NCI-H446 (cell line): ENCODE measurements around the gene C1orf185.
"Not testable (repeated sequence)": the region's sequence is repeated elsewhere in the genome, so short reads cannot be mapped to it uniquely, and the experiment has no call there.

Source experiments
- DNase-seq, 2 experiments: peaks; one replicate each; lab custom pipeline; 2025; lab: John Stamatoyannopoulos, UW

The C1orf185 gene

DNA sequence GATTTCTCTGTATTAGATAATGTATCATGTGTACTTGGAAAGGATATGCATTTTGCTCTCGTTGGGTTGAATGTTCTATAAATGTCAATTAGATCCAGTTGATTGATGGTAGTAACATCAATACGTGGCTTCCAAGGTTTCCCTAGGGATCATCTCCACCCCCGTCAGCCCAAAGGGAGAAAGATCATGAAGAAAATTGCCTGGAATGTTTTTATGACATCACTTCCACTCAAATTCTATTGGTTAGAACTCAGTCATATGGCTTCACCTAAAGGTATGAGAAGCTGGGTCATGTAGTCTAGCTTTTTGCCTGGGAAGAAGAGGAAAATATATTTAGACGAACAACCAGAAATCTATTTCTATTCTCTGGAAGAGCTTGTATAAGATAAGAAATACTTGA, at the start of gene C1orf185:
Gene C1orf185 (plus strand): TSS at position 253 of the 400 bp plus-strand sequence. CDS start 6 bp downstream, at position 259.
- no peak for DNase-seq

DNA sequence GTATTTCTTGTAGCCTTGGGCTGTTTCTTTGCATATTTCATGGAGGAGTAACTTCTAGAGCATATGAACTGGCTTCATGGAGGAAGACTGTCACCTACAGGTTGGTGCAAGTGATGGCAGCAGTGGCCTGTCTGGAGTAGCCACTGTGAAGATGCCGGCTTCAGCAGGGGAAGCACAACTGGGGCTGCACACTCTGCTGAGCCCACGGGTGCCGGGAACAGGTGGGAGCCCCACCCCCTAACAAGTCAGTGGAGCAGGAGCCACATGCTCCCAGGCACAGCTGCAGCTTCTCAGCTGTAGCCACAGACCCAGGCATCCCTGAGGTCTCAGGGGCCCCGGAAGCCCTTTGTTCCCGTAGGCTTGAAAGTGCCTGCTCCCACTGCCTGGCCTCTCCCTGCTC, 43.2 kb upstream of the C1orf185 start:
- DNase-seq: peak in 1 of 2 experiments; percentile 47

DNA sequence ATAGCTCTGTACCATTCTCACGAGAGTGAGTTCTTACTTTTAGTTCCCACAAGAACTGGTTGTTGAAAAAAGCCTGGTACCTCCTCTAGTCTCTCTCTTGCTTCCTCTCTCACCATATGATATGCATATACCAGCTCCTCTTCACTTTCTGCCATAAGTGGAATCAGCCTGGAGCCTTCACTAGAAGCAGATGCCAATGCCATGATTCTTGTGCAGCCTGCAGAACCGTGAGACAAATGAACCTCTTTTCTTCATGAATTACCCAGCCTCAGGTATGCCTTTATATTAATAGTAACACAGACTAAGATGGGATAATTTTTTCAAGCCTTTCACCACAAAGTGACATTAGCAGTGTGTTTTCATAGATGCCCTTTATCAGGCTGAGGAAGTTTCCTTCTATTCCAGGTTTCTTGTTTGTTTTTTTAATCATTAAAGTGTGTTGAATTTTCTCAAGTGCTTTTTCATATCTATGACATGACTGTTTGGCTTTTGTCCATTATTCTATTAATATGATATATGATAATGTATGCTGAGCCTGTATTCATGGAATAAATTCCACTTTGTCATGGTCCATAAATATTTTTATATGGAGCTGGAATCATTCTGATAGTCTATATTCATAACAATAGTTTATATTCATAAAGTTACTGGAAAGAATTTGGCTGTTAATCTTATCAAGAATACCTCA, 40.7 kb upstream of the C1orf185 start:
- no peak for DNase-seq

DNA sequence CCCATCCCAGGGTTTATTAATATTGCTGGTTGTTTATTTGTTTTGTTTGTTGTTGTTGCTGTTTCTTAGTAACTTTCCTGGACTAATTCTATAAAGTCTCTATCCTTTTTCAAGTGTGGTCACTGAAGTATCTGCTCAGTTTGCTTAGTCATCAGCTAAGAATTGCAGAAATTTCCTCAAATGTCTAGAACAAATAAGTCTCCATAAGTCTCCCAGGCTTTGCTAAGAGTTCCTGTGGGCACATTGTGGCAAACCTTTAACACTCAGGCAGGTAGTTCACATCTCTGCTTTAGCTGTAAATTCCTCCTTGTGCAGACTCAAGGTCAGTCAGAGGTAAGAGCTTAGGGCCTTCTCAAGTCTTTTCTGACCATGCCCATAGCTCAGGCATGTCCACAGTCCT, 38.9 kb upstream of the C1orf185 start:
- DNase-seq: no peak

DNA sequence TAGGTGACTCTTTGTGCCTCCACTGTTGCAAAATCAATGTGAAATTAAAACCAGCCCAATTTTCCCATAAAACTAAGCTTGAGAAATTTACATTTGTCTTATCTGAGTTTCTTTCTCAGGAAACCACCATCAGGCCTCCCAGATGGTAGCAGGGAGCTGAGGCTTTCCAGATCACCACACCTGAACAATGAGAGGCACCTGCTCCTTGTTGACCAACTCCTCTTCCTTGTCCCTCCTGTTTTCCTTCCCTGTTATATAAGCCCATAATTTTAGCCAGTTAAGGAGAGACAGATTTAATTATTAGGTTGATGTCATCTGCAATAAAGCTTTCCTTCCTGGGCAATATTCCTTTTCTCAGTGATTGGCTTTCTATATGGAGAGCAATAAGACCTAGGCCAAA, 32.0 kb upstream of the C1orf185 start:
- DNase-seq: no peak

DNA sequence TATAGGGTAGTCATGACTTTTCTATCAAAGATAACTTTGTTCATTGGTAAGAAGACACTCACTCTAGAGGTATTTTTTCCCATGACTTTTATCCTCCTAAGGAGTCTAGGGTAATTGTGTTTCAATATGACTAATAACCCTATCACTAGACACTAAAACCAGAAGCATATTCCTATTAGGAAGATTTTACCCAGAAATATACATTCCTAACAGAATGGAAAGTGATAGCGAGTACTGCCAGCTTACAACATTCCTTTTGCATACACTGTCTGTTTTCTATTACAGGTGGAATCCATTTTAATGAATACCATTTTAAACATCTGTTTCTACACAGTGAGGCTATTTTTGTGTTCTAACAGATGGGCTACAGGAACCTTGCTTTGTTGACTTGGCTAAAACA, 31.4 kb upstream of the C1orf185 start:
- no peak for DNase-seq

DNA sequence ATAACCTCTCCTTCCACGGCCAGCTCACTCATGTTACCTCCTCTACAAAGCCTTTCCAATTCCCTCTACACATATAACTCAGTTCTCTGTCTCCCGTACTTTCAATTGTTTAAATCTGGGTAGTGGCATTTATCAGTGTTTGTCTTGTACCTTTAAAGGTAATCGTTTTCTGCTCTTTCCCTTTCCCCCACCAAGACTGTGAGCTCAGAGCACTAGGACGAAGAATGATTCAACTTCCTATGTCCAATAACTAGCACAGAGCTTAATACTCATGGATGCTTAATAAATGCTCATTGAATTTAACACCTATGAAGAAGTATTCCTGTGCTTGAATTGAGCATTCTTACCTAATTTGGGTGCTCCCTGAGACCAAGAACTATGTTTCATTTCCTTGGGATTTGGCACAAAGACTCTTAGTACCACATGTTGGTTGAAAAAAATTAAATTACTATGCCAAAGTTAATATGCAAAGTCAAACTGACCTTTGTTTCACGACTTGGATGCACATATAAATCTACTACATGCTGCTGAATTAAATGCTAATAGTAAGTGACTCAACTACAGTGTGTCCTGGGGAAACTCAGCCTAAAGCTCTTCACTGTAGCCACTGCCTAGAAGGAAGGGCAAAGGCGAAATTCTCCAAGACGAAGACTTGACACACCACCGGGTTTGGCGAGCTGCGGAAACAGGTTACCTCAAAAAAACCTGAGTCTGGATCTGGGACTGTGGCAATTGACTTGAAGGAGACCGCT, 30.6 kb upstream of the C1orf185 start:
- DNase-seq: no peak

DNA sequence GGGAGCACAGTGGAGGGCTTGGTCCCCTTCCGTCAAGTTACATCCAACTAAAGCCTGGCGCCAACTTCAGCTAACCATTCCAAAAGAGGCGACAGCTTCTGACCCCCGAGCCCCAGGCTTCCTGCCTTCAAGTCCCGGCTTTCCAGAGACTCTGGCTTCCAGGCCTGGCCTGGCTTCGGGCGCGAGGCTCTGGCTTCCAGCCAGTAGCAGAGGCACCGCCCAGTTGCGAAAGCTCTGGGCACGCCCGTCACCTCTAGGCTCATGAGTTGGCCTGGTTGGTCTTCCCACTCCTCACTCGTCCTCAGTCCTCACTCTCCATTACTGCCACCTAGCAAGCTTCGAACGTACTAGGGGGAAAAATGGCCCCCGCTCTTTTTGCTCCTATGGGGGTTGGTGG, 30.0 kb upstream of the C1orf185 start:
- DNase-seq: peak in 1 of 2 experiments; percentile 15

DNA sequence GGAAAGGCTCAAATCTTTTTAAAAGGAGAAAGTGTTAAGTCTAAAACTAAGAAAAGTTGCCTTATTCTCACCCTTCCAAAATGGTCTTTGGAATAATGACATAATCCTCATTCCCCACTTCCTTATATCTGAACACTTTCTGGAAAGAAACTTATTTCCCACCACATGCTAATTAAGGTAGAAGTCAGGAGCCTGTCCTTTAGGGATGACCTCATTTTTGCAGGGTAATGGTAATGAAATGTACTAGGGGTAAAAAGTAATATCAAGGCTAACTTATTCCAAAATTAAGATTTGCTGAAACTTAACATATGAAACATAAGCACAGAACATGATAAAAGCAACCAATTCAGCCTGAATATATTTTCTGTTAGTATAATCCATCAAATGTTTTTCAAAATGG, 29.4 kb upstream of the C1orf185 start:
- DNase-seq: no peak

DNA sequence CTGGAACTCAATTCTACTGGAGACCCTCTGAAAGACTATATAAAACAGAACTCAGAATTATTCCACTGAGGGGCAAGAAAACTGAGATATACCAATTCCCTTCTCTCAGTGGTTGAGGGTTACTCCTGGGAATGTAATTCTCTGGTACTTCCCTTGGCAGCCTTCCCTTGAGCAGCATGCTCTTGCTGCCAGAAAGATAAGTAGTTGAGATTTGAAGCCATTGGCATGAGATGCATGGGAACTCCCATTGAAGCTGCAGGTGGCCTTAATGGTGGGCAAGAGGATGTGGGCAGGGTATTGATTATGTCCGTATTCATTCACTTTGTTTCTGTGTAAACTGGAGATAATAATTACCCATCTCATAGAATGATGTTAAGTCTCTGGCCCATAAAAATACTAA, 28.6 kb upstream of the C1orf185 start:
- peak in 1 of 2 experiments; percentile 9 for DNase-seq

DNA sequence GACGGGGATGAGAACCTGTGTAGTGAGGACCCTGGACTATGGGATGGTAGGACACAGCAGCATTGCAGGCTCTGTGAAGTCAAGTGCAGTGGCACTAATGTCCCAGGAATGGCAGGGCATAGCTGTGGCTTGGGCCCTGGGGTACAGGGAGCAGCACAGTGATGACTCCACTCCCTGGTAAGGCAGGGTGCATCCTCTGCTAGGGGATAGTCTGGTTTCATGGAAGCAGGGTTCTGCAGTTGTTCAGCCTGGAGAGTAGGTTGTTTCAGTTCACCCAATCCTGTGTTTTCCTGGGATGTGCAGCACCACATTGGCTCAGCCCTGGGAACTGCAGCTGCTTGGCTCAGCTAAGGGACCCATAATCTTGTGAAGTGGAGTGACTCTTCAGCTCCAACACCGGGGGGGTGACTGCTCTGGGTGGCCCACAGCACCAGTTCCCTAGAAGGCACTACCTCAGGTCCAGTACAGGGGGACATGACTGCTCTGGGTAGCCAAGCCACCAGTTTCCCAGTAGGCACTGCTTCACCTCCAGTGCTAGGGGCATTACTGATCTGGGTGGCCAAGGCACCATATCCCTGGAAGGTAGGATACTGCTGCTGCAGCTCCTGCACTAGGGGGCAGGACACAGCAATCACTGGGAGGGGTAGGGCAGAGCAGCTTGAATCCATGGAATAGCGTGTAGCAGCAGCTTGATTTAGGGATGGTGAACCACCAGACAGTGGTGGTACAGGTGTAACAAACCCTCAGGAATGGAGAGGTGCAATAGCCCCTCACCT, 15.3 kb upstream of the C1orf185 start:
- no peak for DNase-seq

DNA sequence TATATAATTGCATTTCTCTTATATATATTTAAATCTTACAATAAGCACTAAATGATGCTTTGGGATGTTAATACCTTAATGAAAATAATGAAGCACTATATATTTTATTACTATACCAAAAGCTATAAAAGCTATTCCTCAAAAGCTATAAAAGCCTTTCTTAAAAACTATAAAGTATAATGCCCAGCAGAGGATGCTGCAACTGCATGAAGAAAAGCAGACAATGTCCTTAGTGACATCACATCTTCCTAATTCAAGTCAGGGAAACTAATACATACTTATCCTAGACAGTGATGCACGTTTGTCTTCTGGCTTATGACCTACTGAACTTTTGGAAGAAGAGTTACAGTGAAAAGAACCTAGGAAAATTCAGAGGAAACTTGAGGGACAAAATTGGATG, 13.6 kb upstream of the C1orf185 start:
- no peak for DNase-seq

DNA sequence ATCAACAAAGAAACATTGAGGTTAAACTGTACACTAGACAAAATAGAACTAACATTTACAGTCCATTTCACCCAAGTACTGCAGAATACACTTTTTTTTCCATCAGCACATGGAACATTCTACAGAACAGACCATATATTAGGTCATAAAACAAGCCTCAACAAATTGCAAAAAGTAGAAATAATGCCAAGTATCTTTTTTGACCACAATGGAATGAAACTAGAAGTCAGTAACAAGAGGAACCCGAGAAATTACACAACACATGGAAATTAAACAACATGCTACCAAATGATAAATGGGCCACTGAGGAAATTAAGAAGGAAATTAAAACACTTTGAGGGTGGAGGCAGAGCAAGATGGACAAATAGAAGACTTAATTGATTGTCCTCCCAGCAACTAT, 8.4 kb upstream of the C1orf185 start:
- no peak for DNase-seq

DNA sequence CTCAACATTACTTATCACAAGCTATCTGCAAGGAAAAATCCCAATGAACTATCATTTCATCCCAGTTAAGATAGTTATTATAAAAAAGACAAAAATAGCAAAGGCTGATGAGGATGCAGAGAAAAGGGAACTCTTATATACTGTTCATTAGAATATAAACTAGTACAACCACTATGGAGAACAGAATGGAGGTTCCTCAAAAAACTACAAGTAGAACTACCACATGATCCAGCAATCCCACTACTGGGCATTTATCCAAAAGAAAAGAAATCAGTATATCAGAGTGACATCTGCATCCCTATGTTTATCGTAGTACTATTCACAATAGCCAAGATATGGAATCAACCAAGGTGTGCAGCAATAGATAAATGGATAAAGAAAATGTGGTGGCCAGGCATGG, 4.9 kb upstream of the C1orf185 start:
- DNase-seq: no peak

DNA sequence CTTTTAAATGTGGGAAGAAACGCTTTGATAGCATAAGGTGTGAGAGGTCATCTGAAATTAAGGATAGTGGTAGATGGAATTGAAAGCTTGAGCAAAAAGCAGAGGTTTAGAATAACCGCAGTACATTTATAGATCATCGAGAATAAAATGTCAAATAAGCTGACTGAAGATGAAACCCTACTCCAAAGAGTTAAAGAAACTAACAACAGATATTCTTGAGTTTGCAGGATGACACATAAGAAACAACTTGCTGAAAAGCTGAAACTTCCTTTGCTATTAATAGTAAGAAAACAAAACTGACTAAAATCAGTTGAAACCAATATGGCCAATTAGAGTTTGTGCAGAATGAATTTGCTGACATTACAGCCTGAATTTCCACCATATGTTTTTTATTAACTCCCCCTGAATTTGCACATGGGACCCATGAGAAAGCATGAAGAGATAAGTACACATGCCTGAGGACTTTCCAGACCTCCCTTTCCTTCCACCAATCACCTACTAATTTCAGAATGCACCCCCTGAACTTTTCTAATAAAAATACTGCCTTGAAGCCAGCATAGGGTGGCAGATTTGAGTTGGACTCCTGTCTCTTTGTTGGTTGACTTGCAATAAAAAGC, 1.7 kb upstream of the C1orf185 start:
- DNase-seq: no peak

DNA sequence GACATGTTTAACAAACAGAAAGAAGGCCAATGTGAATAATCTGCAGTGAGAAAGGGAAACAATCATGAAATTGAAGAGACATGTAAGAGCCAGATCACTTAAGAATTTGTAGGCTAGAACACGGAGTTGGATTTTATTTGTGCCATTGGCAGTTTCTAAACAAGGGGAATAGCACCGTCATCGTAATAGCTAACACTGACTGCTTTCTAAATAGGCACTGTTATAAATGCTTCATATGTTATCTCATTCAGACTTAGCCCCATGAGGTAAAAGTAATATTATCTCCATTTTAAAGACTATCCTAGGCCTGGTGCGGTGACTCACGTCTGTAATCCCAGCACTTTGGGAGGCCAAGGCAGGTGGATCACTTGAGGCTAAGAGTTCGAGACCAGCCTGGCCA, 12.1 kb downstream of the C1orf185 start:
- DNase-seq: no peak

DNA sequence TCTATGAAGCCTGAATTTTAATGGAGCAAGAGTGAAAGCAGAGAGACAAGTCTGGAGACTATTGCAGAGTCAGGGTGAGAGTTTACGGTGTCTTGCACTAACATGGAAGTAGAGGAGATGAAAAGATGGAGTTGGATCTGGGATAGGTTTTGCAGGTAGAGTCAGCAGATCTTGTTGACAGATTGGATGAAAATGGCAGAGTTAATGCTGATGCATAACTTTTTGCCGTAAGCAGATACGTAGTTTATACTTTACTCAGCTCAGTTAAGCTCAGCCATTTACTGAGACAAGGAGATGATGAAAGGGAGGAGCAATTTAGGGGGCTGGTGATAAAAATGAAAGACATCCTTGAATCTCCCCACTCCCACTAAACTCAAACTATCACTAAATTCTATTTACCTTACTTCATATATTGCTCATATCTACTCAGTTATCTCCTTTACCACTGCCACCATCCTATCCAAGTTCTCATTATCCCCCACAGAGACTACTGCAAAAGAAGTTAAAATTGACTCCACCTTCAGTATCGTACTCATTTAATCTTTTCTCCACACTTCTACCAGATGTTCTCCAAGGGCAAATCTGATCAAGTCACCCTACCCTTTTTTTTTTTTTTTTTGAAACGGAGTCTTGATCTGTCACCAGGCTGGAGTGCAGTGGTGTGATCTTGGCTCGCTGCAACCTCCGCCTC, 13.8 kb downstream of the C1orf185 start:
- no peak for DNase-seq

DNA sequence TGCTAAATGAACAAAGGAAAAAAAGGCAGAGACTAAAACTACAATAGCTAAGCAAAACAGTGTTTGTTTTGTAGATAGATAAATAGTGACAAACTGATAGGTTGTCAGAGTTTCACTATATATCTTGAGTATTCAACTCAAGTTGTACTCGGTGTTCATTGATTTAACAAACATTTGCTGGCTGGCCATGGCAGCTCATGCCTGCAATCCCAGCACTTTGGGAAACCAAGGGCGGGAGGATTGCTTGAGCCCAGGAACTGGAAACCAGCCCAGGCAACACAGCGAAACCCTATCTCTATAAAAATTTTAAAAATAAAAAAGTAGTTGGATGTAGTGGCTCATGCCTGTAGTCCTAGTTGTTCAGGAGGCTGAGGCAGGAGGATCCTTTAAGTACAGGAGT, 17.3 kb downstream of the C1orf185 start:
- no peak for DNase-seq

DNA sequence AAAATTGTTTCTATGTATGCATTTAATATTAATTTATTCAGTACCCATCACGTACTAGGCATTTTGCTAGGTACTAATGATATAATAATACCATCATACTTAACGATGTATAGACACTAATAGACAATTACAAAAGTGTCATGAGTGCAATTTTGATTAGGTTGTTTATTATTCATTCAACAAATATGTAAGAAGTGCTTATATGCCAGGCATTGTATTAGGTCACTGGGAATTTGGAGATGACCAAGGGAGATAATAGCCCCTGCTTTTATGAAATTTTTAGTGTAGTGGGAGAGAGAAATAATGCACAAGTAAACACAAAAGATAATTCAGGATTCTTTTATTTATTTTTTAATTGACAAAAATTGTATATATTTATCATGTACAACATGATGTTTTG, 18.6 kb downstream of the C1orf185 start:
- DNase-seq: no peak

DNA sequence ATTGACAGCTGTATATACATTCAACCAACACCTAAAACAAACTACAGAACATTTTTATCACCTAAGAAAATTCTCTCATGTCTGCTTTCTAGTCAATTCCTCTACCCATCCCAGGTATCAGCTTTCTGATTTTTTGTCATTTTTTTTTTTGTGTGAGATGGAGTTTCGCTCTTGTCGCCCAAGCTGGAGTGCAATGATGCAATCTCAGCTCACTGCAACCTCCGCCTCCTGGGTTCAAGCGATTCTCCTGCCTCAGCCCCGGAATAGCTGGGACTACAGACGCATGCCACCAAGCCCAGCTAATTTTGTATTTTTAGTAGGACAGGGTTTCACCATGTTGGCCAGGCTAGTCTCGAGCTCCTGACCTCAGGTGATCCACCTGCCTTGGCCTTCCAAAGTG, 25.1 kb downstream of the C1orf185 start:
- DNase-seq: not testable (repeated sequence)

DNA sequence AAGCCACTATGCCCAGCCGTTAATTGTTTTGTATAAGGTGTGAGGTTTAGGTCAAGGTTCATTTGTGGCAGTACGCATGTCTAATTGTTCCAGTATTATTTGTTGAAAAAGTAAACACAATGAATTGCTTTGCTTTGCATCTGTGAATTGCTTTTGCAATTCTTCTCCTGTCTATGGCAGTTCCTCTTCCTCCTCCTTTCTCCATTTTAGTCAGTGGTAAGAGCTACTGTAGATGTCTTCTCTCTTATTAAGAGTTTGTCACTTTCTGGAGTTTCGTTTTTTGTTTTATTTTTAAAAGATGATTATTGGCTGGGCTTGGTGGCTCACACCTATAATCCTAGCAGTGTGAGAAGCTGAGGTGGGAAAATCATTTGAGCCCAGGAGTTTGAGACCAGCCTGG, 29.2 kb downstream of the C1orf185 start:
- DNase-seq: no peak

DNA sequence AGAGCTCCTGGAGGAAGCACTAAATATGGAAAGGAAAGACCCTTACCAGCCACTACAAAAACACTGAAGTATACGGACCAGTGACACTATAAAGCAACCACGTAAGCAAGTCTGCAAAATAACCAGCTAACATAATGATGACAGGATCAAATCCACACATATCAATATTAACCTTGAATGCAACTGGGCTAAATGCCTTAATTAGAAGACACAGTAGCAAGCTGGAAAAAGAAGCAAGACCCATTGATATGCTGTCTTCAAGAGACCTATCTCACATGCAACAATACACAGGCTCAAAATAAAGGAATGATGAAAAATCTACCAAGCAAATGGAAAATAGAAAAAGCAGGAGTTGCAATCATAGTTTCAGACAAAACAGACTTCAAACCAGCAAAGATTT, 31.0 kb downstream of the C1orf185 start:
- no peak for DNase-seq
